GM06990 (cell line): ENCODE measurements around the gene NIBAN1.

Experiments
- DNase-seq: peaks from one replicate; pipeline ENCODE4 v3.0.0-alpha.2; 2011; ENCODE audit not compliant: insufficient read length; ENCODE audit errors: extremely low read depth
- H3K27me3 ChIP-seq: replicated peaks from 2 replicates; pipeline ENCODE4 v1.6.0; 2011; ENCODE audit warnings: low read length; ENCODE audit not compliant: control insufficient read depth, insufficient read depth
- H3K36me3 ChIP-seq: 2 replicates; pipeline ENCODE4 v1.5.1; 2011; ENCODE audit warnings: low read length; ENCODE audit not compliant: control insufficient read depth, insufficient read depth
- H3K4me3 ChIP-seq: replicated peaks from 2 replicates; pipeline ENCODE4 v1.5.1; 2011; ENCODE audit warnings: low read depth, mild to moderate bottlenecking, control low read depth, low read length
- CTCF ChIP-seq: IDR thresholded peaks from 2 replicates; pipeline ENCODE4 v1.5.1; 2011; ENCODE audit warnings: low read length, control low read depth, mild to moderate bottlenecking, inconsistent platforms; ENCODE audit not compliant: insufficient read depth, poor library complexity, severe bottlenecking

Gene NIBAN1

GRCh38 chr1:184953600-184954219 is 20.6 kb downstream of the NIBAN1 start:
- Histone ChIP-seq H3K27me3 (no peaks in the 10 kb centered on the region), H3K36me3 (no peaks in the 10 kb centered on the region; the same call in 1 of the 2 replicates)

GRCh38 chr1:184952428-184952827 is 21.9 kb downstream of the NIBAN1 start:
- Histone ChIP-seq H3K4me3 (no peak overlapping the region), H3K27me3 (no peaks in the 10 kb centered on the region), H3K36me3 (no peaks in the 10 kb centered on the region; the same call in 1 of the 2 replicates)
- TF ChIP-seq CTCF = no peak
- DNase-seq = no peak

More at GRCh38 chr1:184953600-184954219, 20.6 kb downstream of the NIBAN1 start:
- DNase-seq = no peak
- H3K4me3 ChIP-seq = no peak overlapping the region
- TF ChIP-seq CTCF = no peak

GRCh38 chr1:184951788-184952187 is 22.5 kb downstream of the NIBAN1 start:
- Histone ChIP-seq H3K4me3 (no peak overlapping the region), H3K36me3 (no peaks in the 10 kb centered on the region; the same call in 1 of the 2 replicates), H3K27me3 (no peaks in the 10 kb centered on the region)
- no peak for DNase-seq
- no peak for TF ChIP-seq CTCF

- Histone ChIP-seq H3K4me3 (no peak overlapping the region), H3K36me3 (no peaks in the 10 kb centered on the region; the same call in 1 of the 2 replicates), H3K27me3 (no peaks in the 10 kb centered on the region)
- no peak for DNase-seq
- TF ChIP-seq CTCF = no peak
Measured at GRCh38 chr1:184950906-184951305, 23.4 kb downstream of the NIBAN1 start.

- DNase-seq = no peak
- Histone ChIP-seq H3K4me3 (no peak overlapping the region), H3K27me3 (no peaks in the 10 kb centered on the region), H3K36me3 (no peaks in the 10 kb centered on the region; the same call in 1 of the 2 replicates)
- TF ChIP-seq CTCF = no peak
Measured at GRCh38 chr1:184950227-184950626, 24.1 kb downstream of the NIBAN1 start.
